ENCODE data around the gene RBM6. TPM values are rescaled to one million over a fixed set of nuclear protein-coding genes. Genes with fewer than 3 reads are reported as not detected.

Gene RBM6
- total RNA-seq, 4 donors from 2014 or later: 106 to 182 (median 158) TPM

GRCh38 chr3:50001511-50001910 lies 61.6 kb downstream of the RBM6 start:
- TF ChIP-seq, protein P1, sequence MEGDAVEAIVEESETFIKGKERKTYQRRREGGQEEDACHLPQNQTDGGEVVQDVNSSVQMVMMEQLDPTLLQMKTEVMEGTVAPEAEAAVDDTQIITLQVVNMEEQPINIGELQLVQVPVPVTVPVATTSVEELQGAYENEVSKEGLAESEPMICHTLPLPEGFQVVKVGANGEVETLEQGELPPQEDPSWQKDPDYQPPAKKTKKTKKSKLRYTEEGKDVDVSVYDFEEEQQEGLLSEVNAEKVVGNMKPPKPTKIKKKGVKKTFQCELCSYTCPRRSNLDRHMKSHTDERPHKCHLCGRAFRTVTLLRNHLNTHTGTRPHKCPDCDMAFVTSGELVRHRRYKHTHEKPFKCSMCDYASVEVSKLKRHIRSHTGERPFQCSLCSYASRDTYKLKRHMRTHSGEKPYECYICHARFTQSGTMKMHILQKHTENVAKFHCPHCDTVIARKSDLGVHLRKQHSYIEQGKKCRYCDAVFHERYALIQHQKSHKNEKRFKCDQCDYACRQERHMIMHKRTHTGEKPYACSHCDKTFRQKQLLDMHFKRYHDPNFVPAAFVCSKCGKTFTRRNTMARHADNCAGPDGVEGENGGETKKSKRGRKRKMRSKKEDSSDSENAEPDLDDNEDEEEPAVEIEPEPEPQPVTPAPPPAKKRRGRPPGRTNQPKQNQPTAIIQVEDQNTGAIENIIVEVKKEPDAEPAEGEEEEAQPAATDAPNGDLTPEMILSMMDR (IDR thresholded peaks at IDR 0.05): no peak
- TF ChIP-seq POLR2A (IDR thresholded peaks at IDR 0.05) (no peak), EP300 (IDR thresholded peaks at IDR 0.05) (no peak)
- WGBS, 2 donors: 93 to 100% methylated on average over 3 of the region's 3 CpGs
- Histone ChIP-seq H3K27ac (no peak overlapping the region), H3K4me1 (no peaks in the 10 kb centered on the region), H3K27me3 (no peaks in the 10 kb centered on the region), H3K4me3 (no peak overlapping the region), H3K36me3 (peaks cover 0 to 45% (median 0%) of the 10 kb centered on the region in 3 donors), H3K9me3 (no peaks in the 10 kb centered on the region)
- no peak for DNase-seq (ENCODE audit: low spot score in 2 of 2)

DNA sequence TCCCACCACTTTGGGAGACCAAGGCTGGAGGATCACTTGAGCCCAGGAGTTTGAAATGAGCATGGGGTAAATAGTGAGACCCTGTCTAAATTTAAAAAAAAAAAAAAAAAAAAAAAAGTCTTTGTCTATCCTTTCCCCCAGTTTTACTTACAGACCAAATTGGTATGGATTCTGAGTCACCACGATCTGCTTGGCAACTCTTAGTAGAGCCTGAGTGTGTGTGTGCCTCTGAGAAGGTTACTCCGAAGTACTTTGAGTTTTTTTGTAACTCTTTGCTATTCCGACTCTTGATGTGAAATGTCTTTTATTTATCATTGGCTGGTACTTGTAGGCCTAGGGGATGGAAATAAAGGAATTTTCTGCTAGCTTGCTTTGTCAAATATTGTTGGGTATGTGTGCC lies 63.3 kb downstream of the RBM6 start:
- H3K4me3 ChIP-seq: no peak overlapping the region
- no peaks in the 10 kb centered on the region for H3K4me1 ChIP-seq
- H3K9me3 ChIP-seq: no peaks in the 10 kb centered on the region
- H3K27me3 ChIP-seq: no peaks in the 10 kb centered on the region
- DNase-seq (ENCODE audit: low spot score in 2 of 2): no peak
- 92 to 93% methylated on average over 3 of the region's 3 CpGs for WGBS, 2 donors
- no peak for TF ChIP-seq EP300 (IDR thresholded peaks at IDR 0.05)
- no peak for TF ChIP-seq POLR2A (IDR thresholded peaks at IDR 0.05)
- TF ChIP-seq, protein P1 (IDR thresholded peaks at IDR 0.05): no peak
- H3K36me3 ChIP-seq: peaks cover 0 to 60% (median 0%) of the 10 kb centered on the region in 3 donors
- H3K27ac ChIP-seq: no peak overlapping the region

DNA sequence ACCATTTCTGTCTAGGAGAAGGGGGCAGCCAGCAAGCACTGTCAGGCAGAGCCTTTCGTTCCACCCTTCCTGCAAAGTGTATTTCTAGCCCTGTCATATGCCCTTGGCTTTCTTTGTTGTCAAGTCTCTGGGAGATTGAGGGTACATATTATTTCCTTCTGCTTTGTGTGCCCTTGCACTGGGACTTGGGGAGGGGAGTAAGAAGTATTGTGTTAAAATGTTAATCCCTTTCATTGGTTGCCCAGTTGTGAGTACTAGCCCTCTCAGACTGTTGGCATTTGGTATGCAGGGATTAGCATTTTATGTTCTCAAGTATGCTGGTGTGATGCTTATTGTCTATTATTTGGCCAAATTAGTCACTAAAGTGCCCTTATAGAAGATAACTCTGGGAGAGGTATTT lies 63.9 kb downstream of the RBM6 start:
- no peaks in the 10 kb centered on the region for H3K9me3 ChIP-seq
- H3K27me3 ChIP-seq: no peaks in the 10 kb centered on the region
- H3K4me3 ChIP-seq: no peak overlapping the region
- no peak for DNase-seq (ENCODE audit: low spot score in 2 of 2)
- whole genome bisulfite sequencing, 2 donors: 43 to 65% methylated on average over 1 of the region's 1 CpG
- TF ChIP-seq EP300 (IDR thresholded peaks at IDR 0.05) (no peak), POLR2A (IDR thresholded peaks at IDR 0.05) (no peak)
- TF ChIP-seq, protein P1 (IDR thresholded peaks at IDR 0.05): no peak
- H3K27ac ChIP-seq: no peak overlapping the region
- no peaks in the 10 kb centered on the region for H3K4me1 ChIP-seq
- H3K36me3 ChIP-seq: peaks cover 0 to 62% (median 0%) of the 10 kb centered on the region in 3 donors

- Histone ChIP-seq H3K36me3 (peaks cover 0 to 41% (median 0%) of the 10 kb centered on the region in 3 donors), H3K4me3 (no peak overlapping the region), H3K4me1 (peaks cover 0 to 6% (median 0%) of the 10 kb centered on the region in 4 donors), H3K9me3 (no peaks in the 10 kb centered on the region), H3K27ac (no peak overlapping the region), H3K27me3 (no peaks in the 10 kb centered on the region)
- TF ChIP-seq, protein P1 (IDR thresholded peaks at IDR 0.05): no peak
- TF ChIP-seq POLR2A (IDR thresholded peaks at IDR 0.05) (no peak), EP300 (IDR thresholded peaks at IDR 0.05) (no peak)
- no peak for DNase-seq (ENCODE audit: low spot score in 2 of 2)
- 87 to 92% methylated on average over 1 of the region's 1 CpG for WGBS, 2 donors
Measured at GRCh38 chr3:50008931-50009330, 69.0 kb downstream of the RBM6 start.

DNA sequence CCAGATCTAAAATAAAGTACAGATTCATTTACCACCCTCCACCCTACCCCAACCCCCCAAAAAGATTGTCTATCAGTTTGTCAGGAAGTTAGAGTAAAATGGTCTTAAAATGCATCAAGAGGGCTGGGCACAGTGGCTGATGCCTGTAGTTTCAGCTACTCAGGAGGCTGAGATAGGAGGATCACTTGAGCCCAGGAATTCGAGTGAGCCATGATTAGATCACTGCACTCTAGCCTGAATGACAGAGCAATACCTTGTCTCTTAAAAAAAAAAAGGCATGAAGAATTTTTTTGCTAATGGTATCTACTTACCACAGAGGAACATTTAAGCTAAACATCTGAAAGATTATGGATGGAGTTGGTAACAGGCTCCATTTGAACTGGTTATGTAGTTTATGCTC lies 71.0 kb downstream of the RBM6 start:
- no peaks in the 10 kb centered on the region for H3K9me3 ChIP-seq
- no peak for DNase-seq (ENCODE audit: low spot score in 2 of 2)
- H3K4me3 ChIP-seq: no peak overlapping the region
- peaks cover 0 to 36% (median 0%) of the 10 kb centered on the region in 3 donors for H3K36me3 ChIP-seq
- H3K27ac ChIP-seq: no peak overlapping the region
- no peak for TF ChIP-seq EP300 (IDR thresholded peaks at IDR 0.05)
- TF ChIP-seq POLR2A (IDR thresholded peaks at IDR 0.05): no peak
- H3K27me3 ChIP-seq: no peaks in the 10 kb centered on the region
- WGBS, 2 donors: 86 to 90% methylated on average over 1 of the region's 1 CpG
- H3K4me1 ChIP-seq: peaks cover 0 to 7% (median 0%) of the 10 kb centered on the region in 4 donors

GRCh38 chr3:50015918-50016317 lies 76.0 kb downstream of the RBM6 start:
- 89 to 92% methylated on average over 4 of the region's 4 CpGs for WGBS, 2 donors
- TF ChIP-seq POLR2A (IDR thresholded peaks at IDR 0.05): no peak
- TF ChIP-seq, protein P1 (IDR thresholded peaks at IDR 0.05): no peak
- TF ChIP-seq EP300 (IDR thresholded peaks at IDR 0.05): no peak

More at GRCh38 chr3:50015918-50016317, 76.0 kb downstream of the RBM6 start:
- no peak for DNase-seq (ENCODE audit: low spot score in 2 of 2)
- H3K4me3 ChIP-seq: no peak overlapping the region
- no peak overlapping the region for H3K27ac ChIP-seq
- peaks cover 0 to 7% (median 0%) of the 10 kb centered on the region in 4 donors for H3K4me1 ChIP-seq
- H3K36me3 ChIP-seq: peaks cover 0 to 38% (median 0%) of the 10 kb centered on the region in 3 donors
- no peaks in the 10 kb centered on the region for H3K27me3 ChIP-seq
- H3K9me3 ChIP-seq: no peaks in the 10 kb centered on the region

Data from tibial nerve (tissue), 4 donors.